ENCODE results near the gene EFNA4.

EFNA4 gene

DNA sequence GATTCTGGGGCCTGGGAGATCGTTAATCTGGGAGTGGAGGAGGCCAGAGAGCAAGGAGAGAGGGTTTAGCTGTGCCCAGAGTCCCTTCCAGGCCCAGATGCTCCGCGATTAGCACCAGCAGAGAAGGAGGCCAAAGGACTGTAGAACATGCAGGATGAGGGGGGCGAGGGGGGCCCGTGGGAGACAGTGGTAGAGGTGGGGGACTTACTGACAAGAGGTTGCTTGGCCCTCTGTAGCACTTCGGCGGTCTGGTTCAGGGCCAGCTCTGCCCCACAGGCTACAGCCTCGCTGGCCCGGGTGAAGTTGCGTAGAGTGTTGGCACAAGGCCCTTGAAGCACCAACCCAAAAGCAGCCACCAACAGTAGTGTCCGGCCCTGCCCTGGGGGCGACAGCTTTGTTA is 30.7 kb upstream of the EFNA4 start:
- no peak for DNase-seq (ENCODE audit: extremely low read depth in 1 of 2, low read depth in 1 of 2)

DNA sequence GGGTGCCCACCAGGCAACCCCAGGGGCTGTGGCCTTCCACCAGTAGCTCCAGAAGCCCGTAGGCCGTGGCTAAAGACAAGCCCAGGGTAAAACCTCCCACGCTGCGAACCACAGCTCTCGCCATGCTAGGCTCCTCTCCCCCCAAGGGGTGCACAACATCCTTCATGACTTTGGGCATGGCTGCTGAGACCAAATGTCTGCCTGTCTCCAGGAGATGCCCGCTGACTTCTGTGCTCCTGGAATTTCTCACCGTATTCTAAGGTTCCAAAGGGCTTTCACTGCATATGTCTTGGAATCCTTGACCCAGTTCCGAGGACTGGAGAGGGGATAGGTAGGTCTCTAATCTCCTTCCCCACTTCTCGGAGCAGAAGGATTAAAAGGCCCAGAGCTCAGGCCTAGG is 30.0 kb upstream of the EFNA4 start, which contains the start of the genes DCST1 and DCST2:
Gene DCST1 (plus strand): TSS at position 301 of the 400 bp plus-strand sequence. CDS start 213 bp downstream, outside the sequence.
Gene DCST2 (minus strand): TSS at position 258 of the 400 bp plus-strand sequence. CDS start 80 bp downstream, at position 178.
- DNase-seq (ENCODE audit: extremely low read depth in 1 of 2, low read depth in 1 of 2), result no peak

DNA sequence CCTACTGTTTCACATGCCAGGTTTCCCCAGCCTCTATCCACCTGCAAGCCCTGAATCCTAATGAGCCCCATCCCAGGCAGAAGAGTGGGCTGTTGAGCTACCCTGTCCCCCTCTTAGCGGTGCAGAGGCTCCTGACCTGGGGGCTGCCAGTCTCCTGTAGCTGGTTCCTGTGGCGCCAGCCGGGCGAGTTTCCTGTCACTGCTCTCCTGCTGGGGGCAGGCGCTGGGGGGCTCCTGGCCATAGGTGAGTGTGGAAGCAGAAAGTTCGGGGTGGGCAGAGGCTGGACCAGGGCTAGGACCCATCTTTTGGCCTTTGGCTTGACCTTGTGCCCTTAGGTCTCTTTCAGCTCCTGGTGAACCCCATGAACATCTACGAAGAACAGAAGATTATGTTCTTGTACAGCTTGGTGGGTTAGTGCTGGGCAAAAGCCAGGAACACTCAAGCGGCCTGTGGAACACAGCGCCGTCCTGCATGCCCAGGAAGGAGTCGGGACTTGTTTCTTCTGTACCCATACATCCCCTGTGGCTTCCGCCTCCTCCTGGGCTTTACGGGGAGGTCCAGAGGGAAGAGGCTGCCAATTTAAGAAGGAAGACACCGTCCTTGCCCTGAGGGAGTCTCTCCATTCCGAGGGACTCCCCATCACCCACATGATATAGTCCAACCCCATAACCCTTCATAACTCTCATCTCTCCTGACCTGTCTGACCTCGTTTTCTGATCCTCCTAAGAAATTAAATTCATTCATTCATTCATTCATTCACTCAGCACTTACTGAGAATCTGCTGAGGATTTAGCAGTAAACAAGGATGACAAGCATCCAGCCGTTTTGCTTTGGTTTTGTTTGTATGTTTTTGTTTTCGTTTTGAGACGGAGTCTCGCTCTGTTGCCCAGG is 29.0 kb upstream of the EFNA4 start:
- no peak for DNase-seq (ENCODE audit: extremely low read depth in 1 of 2, low read depth in 1 of 2)

DNA sequence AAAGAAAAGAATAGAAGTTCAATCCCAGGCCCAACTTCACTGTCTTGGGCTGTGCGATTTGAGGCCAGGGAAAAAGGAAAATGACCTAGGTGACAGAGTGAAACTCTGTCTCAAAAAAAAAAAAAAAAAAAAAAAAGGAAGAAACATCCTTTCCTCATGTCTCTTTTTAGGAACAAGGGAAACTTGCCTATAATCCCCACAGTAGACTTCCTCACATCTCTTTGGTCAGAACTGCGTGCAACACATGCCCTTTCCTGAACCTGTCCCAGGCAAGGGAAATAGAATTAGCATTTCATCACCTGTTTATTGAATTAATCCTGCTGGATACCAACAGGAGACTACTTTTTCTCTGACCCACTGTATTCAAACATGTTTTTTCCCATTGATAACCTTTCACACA is 27.6 kb upstream of the EFNA4 start:
- no peak for DNase-seq (ENCODE audit: extremely low read depth in 1 of 2, low read depth in 1 of 2)

DNA sequence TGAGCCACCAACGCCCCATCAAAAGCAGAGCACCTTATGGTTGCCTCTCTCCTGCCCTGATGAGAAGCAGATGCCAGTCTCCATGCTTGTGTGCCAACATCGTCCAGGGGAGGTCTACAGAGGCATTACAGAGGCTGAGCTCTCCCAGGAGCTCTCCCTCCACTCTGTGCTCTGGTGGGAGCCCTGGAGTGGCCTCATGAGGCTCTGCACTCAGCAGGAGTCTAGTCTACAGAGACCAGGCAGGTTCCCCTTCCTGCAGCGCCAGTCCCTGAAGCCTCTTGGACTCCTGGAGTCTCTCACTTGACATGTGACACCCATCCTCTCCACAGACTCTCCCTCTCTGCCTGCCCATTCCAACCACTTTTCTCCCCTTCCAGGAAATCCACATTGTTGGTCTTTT is 26.5 kb upstream of the EFNA4 start:
- DNase-seq (ENCODE audit: extremely low read depth in 1 of 2, low read depth in 1 of 2), result no peak

DNA sequence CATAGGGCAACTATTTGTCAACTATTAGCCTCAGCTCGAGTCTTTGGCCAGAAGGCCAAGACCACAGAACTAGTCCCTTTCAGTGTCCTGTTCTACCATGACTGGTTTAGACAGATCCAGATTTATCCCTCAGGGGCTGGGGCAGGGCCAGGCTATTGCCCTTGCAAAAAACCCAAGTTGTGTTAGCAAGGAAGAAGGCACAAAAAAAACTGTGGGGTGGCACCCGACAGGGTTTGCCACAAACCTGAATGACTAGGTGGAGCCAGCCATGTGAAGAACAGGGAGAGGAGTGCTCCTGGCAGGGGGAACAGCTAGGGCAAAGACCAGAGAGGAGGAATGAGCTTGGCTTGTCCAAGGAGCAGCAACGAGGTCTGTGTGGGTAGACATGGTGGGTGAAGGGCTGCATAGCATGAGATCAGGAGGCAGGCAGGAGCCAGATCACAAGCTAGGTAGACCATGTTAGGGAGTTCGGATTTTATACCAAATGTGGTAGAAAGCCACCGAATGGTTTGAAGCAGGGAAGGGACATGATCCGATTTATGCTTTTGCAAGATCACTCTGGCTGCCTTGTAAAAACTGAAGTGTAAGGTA is 25.6 kb upstream of the EFNA4 start:
- DNase-seq (ENCODE audit: extremely low read depth in 1 of 2, low read depth in 1 of 2), result no peak

DNA sequence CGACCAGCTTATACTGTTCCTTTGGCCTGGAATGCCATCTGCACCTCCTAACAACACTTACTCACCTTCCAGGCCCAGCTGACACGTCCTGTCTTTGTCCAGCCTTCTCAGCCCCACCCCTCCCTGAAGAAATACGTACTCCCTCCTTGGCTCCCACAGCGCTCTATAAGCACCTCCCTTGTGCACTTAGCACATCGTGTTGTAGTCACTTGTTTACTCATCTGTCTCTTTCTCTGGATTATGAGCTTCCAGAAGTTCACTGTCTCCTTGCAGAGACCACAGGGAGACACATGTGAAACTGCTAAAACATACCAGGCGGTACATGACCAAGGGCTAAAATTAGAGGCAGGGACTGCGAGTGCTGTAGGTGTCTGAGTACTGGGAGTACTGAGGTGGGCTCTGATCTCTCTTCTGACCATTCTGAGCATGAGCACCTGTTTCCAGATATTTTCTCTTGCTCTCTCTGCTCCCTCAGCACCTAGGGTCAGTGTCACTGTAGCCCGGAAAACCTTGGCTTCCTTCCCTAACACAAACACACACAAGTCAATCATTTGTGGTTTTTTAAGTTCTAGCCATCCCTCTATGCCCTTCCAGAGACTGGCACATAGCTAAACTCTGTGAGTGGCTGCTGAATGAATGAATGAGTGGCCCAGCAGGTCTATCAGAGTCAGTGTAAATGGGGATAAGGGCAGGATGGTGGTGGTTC is 24.8 kb upstream of the EFNA4 start:
- DNase-seq (ENCODE audit: extremely low read depth in 1 of 2, low read depth in 1 of 2), result no peak

DNA sequence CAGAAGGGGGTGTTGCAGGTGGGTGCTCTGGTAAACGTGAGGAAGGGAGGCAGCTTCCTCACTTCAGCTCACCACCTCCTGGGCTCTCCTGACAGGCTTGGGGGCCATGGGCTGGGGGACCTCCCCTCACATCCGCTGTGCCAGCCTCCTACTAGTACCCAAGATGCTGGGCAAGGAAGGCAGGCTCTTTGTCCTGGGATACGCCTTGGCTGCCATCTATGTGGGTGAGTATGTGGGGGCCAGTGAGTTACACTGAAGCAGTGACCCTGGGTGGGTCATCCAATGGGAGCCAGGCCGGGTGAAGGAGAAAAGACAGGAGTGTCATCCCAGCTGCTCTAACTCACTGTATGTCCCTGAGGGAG is 24.3 kb upstream of the EFNA4 start:
- DNase-seq (ENCODE audit: extremely low read depth in 1 of 2, low read depth in 1 of 2), result no peak

DNA sequence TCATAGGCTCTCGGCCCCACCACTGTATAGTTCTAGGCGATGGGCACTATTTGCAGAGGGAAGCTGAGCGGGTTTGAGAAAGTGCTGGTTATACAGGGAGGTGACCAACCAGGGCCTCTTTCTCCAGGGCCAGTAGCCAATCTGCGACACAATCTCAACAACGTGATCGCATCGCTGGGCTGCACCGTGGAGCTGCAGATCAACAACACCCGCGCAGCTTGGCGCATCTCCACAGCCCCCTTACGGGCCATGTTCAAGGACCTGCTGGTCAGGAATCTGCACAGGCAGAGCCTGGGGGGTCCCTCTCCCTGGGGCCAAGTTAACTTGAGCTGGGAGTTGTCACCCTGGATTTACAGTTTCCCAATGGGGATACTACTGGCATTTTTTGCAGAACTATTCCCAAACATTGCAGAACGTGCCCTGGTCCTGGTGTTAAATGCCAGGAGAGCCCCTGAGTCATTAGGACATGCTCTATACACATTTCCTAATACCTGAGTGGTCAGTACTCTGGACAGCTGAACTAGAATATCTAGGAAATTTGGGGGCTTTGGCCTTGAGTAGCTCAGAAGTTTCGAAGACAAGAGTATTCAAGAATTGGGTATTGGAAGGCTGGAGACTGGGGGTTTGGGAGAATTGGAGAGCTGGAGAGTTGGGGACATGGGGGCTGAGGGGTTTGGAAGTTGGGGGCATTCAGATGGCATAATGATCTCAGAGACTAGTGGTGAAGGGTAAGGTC is 23.0 kb upstream of the EFNA4 start:
- DNase-seq (ENCODE audit: extremely low read depth in 1 of 2, low read depth in 1 of 2), result no peak

DNA sequence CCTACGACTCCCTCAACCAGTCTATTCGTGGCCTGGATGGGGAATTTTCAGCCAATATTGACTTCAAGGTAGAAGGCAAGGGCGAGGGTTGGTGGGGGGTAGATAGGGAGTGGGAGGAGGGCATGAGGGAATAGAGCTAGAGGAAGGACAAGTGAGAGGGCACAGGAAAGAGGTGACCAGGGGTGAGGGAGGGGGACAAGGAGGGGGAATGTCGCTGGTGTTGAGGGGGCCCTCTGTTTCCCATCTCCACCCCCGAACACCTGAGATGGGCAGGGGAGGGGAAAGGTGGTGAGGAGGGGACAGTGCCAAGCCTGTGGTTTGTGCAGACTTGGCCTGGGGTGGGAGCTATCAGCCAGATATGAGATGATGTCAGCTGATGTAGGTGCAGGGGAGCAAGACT is 20.8 kb upstream of the EFNA4 start:
- DNase-seq (ENCODE audit: extremely low read depth in 1 of 2, low read depth in 1 of 2), result no peak

DNA sequence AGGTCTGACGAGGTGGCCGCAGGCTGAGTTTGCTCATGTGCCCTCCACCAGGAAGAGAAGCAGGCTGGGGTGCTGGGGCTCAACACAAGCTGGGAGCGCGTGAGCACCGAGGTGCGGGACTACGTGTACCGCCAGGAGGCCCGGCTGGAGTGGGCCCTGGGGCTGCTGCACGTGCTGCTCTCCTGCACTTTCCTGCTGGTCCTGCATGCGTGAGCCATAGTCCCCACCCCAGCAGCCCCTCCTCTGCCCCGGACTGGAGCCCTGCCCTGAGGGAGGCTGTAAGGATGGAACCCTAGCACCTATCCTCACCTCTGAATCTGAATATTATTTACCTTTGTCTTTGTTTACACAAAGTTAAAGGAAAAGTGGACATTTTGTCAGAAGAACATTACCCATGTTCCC is 20.2 kb upstream of the EFNA4 start:
- DNase-seq (ENCODE audit: extremely low read depth in 1 of 2, low read depth in 1 of 2), result no peak

DNA sequence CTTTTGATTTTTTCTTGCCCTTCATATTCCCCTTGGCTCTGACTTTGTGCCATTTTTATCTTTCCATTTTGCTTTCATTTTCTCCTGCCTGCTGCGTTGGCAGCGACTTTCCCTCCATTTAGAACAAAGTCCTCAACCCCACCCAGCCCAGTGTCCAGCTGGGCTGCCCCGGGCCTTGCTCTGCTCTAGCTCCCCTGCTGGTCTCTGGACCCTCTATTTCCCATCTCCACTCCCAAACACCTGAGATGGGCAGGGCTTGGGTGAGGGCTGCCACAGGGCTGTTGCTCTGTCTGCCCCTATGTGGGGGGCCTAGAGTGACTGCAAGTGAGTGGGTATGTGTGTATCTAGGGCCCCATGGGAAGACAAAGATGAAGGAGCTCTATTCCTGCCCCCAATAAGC is 19.7 kb upstream of the EFNA4 start:
- no peak for DNase-seq (ENCODE audit: extremely low read depth in 1 of 2, low read depth in 1 of 2)

DNA sequence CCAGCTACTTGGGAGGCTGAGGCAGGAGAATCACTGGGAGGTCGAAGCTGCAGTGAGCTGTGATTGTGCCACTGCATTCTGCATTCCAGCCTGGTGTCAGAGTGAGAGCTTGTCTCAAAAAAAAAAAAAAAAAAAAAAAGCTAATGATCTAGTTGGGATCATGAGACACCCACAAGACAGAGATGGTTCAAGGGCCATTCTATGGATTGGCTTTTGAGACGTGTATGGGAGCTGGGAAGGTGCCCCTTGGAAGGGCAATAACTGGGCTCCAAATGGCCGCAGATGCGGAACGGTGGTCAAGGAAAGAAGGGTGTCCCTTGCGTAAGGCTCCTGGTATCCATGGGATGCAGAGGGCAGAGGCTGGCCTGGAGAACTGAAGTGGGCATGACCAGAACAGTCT is 19.2 kb upstream of the EFNA4 start:
- DNase-seq (ENCODE audit: extremely low read depth in 1 of 2, low read depth in 1 of 2), result no peak

DNA sequence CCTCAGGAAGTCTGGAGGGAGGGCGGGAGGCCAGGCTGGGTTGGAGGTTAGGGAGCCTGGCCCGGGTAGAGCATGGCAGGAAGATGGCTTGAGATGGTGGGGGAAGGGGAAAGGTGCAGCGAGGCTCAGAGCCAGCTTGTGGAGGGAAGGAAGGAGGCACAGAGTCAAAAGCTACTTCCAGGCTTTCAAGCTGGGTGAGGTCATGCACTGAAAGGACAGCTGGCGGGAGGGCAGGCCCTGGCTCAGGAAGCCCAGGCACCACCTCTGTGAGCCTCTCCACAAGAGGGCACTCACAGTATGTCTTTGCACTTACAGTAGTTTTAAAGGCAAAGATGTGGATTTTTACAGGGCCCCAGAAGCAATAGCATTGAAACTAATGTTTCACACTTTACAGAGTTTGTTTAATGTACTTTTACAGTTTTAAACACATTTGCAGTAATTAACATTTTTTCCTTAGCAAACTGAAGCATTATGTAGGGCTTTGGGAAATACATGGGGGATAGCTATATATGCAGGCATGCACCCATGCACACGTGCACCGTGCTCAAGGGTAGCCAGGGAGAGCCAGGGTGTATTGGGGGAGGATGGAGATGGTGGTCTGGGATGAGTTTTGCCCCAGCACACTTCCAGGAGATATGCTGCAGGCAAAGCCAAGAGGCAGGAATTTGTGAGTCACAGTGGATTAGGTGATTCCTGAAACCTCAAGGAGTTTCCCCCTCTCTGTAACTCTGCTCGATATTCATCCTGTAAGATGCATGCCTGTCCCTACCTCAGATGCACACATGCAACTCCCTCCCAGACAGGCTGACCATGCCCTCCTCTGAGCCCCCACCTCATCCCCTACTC is 18.5 kb upstream of the EFNA4 start:
- DNase-seq (ENCODE audit: extremely low read depth in 1 of 2, low read depth in 1 of 2), result no peak

DNA sequence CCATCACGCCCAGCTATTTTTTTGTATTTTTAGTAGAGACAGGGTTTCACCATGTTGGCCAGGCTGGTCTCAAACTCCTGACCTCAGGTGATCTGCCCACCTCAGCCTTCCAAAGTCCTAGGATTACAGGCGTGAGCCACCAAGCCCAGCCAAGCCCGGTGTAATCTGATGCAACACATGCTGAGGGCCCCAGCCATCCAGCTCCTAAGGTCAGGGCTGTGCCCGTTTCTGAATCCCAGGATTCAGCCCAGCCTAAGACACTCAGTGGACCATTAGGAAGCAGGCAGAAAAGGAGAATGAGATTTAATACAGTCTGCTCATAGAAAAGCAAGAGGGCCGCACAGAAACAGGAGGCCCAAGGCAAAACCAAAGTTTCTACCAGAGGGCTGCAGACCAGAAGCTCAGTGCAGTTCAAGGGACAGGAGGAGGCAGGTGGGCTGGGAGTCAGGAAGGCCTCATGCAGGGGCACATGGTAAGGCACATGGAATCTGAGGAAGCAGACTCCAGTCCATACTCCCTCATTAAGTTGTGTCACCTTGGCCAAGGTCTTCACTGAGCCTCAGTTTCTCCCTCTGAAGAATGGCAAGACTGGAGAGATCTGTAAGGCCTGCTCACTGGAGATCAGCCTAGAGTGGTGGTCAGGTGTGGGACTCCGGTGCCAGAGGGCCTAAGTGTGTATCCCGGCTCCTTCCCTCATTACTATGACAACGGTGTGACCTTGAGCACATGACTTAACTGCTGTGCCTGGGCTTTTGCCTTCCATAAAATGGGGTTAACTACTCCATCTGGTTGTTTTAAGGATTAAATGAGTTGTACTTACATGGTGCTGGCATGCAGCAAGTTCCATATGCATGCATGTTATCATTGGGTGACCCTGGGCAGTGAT is 14.8 kb upstream of the EFNA4 start:
- no peak for DNase-seq (ENCODE audit: extremely low read depth in 1 of 2, low read depth in 1 of 2)

DNA sequence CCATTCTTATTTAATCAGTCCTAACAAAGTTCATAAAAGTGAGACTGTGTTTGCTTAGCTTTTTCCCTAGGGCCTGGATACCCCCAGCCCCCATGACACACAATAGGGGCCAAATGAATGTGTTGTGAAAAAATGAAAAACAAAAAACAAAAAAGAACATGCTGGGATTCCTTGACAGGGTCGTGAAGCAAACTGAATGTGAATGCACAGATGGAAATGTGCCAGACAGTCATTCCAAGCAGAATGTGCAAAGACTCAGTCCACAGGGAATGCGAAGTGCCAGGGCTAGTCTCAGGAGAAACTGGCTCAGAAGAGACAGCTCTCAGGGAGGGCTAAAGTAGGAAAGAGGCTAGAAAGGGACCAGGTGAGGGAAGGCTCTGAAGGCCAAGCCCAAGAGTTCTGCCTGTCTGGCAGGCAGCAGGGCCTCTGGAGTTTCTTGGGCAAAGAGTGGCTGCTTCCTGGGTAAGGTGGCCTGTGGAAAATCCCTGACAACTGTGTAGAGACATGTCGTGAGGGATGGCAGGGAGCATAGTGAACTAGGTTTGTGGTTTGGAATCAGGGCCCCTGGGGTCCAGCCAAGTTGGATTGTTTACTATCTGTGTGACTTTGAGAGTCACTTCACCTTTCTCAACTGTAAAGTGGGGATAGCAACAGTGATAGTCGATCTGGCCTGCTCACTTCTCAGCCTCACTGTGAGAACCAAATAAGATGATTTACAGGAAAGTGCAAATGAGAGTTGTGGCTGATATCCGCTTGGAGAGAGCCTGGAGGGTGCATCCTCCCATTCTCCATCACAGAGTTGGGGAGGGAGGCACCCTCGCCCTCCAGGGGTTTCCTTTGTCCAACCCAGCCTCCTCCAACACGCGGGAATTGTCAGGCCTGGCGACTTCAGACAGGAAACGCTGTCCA is 13.6 kb upstream of the EFNA4 start:
- DNase-seq (ENCODE audit: extremely low read depth in 1 of 2, low read depth in 1 of 2), result no peak

DNA sequence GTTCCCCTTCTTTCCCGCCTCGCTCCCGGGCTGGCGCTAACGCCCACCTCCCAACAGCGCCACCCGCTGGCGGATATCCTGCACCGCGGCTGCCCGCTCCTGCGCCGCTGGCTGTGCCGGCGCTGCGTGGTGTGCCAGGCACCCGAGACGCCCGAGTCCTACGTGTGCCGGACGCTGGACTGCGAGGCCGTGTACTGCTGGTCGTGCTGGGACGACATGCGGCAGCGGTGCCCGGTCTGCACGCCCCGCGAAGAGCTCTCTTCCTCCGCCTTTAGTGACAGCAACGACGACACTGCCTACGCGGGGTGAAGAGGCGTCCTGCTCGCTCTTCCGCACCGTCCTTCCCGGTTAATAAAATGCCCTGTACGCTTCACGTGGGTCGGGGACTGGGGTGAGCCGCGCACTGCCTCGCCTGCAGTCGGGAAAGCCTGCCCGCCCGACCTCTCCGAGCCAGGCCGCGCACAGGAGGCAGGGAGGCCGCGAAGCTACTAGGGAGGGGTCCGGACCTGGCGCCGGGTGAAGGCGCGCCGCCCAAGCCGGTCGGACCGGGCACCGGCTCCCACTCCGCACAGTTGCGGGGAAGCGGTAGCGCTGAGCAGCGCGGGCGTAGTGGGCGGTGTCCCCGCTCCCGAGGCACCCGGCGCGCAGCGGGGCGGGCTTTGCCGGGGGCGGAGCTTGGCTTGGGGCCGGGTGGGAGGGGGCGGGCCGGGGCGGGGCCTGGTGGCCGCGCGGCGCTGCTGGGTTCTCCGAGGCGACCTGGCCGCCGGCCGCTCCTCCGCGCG is 12.8 kb upstream of the EFNA4 start, which contains the start of gene ADAM15:
Gene ADAM15 (plus strand): TSS at position 757 of the 782 bp plus-strand sequence. CDS start 71 bp downstream, outside the sequence.
- peak; percentile 58 to 72 for DNase-seq (ENCODE audit: extremely low read depth in 1 of 2, low read depth in 1 of 2)

Measured in stimulated activated CD8-positive, alpha-beta memory T cell treated with anti-CD3 and anti-CD28 coated beads, Interleukin-7, amount 100 ng/mL, for 48 hours (primary cell).